H1 (cell line): ENCODE data around the gene RICTOR. TPM values are rescaled to one million over a fixed set of nuclear protein-coding genes. Genes with fewer than 3 reads are reported as not detected.

Experiments used
- E2F6 ChIP-seq: IDR thresholded peaks from 2 replicates; pipeline ENCODE4 v1.6.1; 2012; ENCODE audit warnings: inconsistent platforms
- RAD21 ChIP-seq, 2 experiments: IDR thresholded peaks in 1 of 2; conservative IDR thresholded peaks in 1 of 2; 2 replicates each; pipeline ENCODE4 v1.6.1; 2011; ENCODE audit warnings: low read depth in 2 of 2, low read length in 2 of 2, improper control_type of control experiment in 1 of 2, inconsistent platforms in 1 of 2, mild to moderate bottlenecking in 1 of 2, moderate library complexity in 1 of 2
- polyA plus RNA-seq, 7 experiments: library from polyadenylated mRNA; depleted of rRNA in 3 of 7; stranded (reverse) in 5 of 7; unstranded in 2 of 7; fragments of >200 nt in 5 of 7; fragments of 200-250 nt in 2 of 7; gene quantifications; 1 replicate in 5 of 7; 2 replicates in 1 of 7; 4 replicates in 1 of 7; pipeline versions ENCODE4 v1.2.1 to v1.2.3, GENCODE V29; 2011 to 2013; ENCODE audit warnings: missing spikeins in 2 of 7, mixed read lengths in 2 of 7
- total RNA-seq: library from RNA; stranded (reverse); fragmentation: NEBNext Ultra II Directional; extraction: Animal tissue kit (Norgen Biotek cat#: 25700); gene quantifications from 2 replicates; pipeline ENCODE4 v1.2.1, GENCODE V29; 2021

RICTOR gene
- total and polyA plus RNA-seq, 2 of the 8 experiments (the other 6 are each of a cell fraction or from before 2014, with no cell fraction given), result 4.3 to 26.6 TPM

GRCh38 chr5:38892363-38892762, 181.8 kb downstream of the RICTOR start (continued):
- TF ChIP-seq E2F6 (no peak), RAD21 (IDR thresholded peaks at IDR 0.05 in 1 of 2, conservative IDR thresholded peaks at IDR 0.05 in 1 of 2; ENCODE audit: low read depth in 2 of 2, low read length in 2 of 2) (no peak)
- TF ChIP-seq, all 59 proteins: peak for 0
